ENCODE results near the gene GALNT15. TPM values are rescaled to one million over a fixed set of nuclear protein-coding genes. Genes with fewer than 3 reads are reported as not detected.

Gene GALNT15
- total RNA-seq, 1 donor from 2014 or later = 9.8 TPM

DNA sequence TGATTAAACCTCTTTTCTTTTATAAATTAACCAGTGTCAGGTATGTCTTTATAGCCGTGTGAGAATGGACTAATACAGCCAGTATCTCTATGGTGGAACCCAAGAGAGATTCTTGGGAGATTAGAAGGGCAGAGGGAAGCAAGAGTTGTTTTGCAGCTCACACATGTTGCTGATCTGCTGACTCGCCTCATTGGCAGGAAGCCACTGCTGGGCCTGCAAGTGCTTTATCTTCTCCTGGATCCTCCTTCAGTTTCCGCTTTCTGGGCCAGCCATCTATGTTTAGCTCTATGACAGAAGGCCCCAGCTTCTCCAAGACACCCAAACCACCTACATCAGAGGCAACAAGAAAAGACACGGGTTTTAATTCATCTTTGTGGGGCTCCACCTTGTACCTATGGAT lies 23.4 kb upstream of the GALNT15 start:
- peak; percentile 57 for DNase-seq

DNA sequence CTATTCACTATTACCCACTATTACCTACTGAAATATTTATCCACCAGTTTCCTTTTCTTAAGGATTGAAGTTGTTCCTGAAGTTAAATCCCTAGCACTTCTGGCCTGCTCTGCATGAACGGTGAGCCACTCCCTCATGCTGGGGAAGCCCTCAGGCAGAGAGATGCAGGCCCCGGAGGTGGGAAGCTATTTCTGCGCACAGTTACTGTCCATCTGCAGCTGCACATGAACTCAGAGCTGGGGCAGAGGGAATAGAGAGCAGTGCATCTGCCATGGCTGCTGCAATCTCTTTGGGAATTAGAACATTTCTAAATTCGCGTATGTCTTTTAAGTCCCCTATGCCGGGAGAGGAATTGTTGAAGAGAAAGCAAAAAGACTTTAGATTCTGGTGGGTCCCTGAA lies 6.3 kb upstream of the GALNT15 start:
- ATAC-seq = no peak
- no peak for DNase-seq
- Histone ChIP-seq H3K36me3 (no peaks in the 10 kb centered on the region), H3K9me3 (no peaks in the 10 kb centered on the region), H3K4me3 (no peak overlapping the region), H3K27me3 (ENCODE audit: low read depth) (no peaks in the 10 kb centered on the region), H3K4me1 (no peaks in the 10 kb centered on the region), H3K27ac (no peak overlapping the region)
- TF ChIP-seq, protein P1, sequence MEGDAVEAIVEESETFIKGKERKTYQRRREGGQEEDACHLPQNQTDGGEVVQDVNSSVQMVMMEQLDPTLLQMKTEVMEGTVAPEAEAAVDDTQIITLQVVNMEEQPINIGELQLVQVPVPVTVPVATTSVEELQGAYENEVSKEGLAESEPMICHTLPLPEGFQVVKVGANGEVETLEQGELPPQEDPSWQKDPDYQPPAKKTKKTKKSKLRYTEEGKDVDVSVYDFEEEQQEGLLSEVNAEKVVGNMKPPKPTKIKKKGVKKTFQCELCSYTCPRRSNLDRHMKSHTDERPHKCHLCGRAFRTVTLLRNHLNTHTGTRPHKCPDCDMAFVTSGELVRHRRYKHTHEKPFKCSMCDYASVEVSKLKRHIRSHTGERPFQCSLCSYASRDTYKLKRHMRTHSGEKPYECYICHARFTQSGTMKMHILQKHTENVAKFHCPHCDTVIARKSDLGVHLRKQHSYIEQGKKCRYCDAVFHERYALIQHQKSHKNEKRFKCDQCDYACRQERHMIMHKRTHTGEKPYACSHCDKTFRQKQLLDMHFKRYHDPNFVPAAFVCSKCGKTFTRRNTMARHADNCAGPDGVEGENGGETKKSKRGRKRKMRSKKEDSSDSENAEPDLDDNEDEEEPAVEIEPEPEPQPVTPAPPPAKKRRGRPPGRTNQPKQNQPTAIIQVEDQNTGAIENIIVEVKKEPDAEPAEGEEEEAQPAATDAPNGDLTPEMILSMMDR (IDR thresholded peaks at IDR 0.05) = no peak
- intact Hi-C loops (cut with DNase I) = no loop called here

More for the DNA sequence above, 23.4 kb upstream of the GALNT15 start:
- Histone ChIP-seq H3K9me3 (no peaks in the 10 kb centered on the region), H3K4me1 (peaks cover 12% of the 10 kb centered on the region), H3K27me3 (ENCODE audit: low read depth) (no peaks in the 10 kb centered on the region), H3K36me3 (no peaks in the 10 kb centered on the region), H3K27ac (no peak overlapping the region), H3K4me3 (no peak overlapping the region)
- TF ChIP-seq, protein P1 (IDR thresholded peaks at IDR 0.05) = no peak
- intact Hi-C loops (cut with DNase I) = no loop called here
- ATAC-seq = peak in 1 of 2 donors; percentile 50

DNA sequence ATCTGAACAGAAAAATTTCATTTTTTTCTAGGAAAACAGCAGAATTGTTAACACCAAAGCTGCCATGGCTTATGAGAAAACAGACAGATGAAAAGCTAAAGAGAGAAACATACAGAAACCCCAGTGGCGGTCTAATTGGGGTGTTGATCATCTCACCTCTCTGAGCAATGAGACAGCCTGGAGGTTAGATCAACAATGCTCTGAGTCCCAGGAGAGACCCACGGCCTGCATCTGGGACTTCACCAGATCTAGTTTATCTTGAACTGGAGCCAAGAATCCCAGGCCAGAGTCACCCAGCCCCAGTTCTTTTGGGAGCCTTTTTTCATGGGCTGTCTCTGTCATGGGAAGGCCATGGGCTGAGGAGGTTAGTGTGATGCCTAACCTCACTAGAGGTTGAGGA lies 3.5 kb upstream of the GALNT15 start:
- no peak for DNase-seq
- no peaks in the 10 kb centered on the region for H3K27me3 ChIP-seq (ENCODE audit: low read depth)
- no peaks in the 10 kb centered on the region for H3K9me3 ChIP-seq
- TF ChIP-seq, protein P1 (IDR thresholded peaks at IDR 0.05) = no peak
- ATAC-seq = no peak
- no peaks in the 10 kb centered on the region for H3K36me3 ChIP-seq
- no peak overlapping the region for H3K27ac ChIP-seq
- H3K4me1 ChIP-seq = peaks cover 19% of the 10 kb centered on the region
- intact Hi-C loops (cut with DNase I) = no loop called here
- no peak overlapping the region for H3K4me3 ChIP-seq

DNA sequence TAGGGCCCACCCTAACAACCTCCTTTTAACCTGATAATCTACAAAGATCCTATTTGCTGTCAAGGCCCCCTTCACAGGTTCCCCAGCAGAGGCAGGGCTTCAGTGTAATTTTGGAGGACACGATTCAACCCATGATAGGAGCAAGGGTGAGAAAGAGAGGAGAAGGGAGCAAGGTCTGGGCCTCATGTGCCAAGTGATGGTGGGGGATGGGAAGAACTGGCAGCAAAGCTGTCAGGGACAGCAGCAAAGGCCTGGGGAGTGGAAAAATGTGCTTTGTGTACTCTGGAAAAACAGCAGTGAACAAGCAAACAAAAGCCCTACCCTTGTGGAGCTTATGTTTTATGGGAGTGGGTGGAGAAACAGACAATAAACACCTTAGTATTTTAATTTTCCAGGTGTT lies 2.7 kb upstream of the GALNT15 start:
- no peak for DNase-seq
- Histone ChIP-seq H3K9me3 (no peaks in the 10 kb centered on the region), H3K27ac (no peak overlapping the region), H3K27me3 (ENCODE audit: low read depth) (no peaks in the 10 kb centered on the region), H3K4me3 (no peak overlapping the region), H3K4me1 (peaks cover 19% of the 10 kb centered on the region), H3K36me3 (no peaks in the 10 kb centered on the region)
- intact Hi-C loops (cut with DNase I) = no loop called here
- TF ChIP-seq, protein P1 (IDR thresholded peaks at IDR 0.05) = no peak
- ATAC-seq = no peak

DNA sequence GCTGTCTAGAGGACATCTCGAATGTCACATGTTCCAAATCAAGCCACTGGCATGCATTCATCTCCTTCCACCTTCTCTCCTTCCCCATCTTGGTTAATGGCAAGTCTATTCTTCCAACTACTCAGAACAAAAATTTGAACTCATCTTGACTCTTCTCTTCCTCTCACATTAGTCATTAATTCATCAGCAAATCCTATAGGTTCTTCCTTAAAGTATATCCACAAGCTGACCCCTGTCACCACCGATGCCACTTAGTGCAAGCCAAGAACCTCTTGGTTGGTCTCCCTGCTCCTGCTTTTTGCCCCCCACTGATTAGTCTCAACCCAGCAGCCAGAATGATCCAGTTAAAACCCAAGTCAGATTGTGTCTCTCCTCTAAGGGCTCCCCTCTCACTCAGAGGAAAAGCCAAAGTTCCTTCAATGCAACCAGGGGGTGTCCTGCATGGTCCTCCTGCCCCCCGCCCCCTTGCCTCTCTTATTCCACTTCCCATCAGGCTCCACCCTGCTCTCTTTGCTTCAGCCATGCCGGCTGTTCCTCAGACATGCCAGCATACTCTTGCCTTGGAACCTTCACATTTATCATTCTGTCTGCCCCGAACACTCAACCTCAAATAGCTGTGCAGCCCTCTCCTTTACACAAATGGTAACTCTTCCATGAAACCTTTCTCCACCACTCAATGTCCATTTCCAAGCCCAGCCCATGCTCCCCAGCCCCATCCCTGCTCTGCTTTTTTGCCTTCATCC lies 1.0 kb upstream of the GALNT15 start:
- no peaks in the 10 kb centered on the region for H3K9me3 ChIP-seq
- peaks cover 28% of the 10 kb centered on the region for H3K4me1 ChIP-seq
- H3K27ac ChIP-seq = no peak overlapping the region
- DNase-seq (no peak), ATAC-seq (no peak)
- intact Hi-C loops (cut with DNase I) = no loop called here
- no peaks in the 10 kb centered on the region for H3K36me3 ChIP-seq
- H3K4me3 ChIP-seq = no peak overlapping the region
- TF ChIP-seq, protein P1 (IDR thresholded peaks at IDR 0.05) = no peak
- H3K27me3 ChIP-seq (ENCODE audit: low read depth) = no peaks in the 10 kb centered on the region
